HCT116 (cell line): ENCODE results near the gene SANBR. TPM values are rescaled to one million over a fixed set of nuclear protein-coding genes. Genes with fewer than 3 reads are reported as not detected.

Experiments used
- ATAC-seq: fragments of 200-7000 bp; cut with Tn5 transposase; 2 replicates; pipeline ENCODE4 v1.9.1; 2020; ENCODE audit warnings: mild to moderate bottlenecking, moderate library complexity
- BruUV-seq: library from RNA; stranded (reverse); fragments of 400-500 nt; replicated peaks from 2 replicates; lab custom pipeline; 2021; lab: Mats Ljungman, UMichigan
- CTCF ChIA-PET: fragments of 300-600 bp; sonication (Branson Sonifier 250); formaldehyde crosslinking; loops from one replicate; lab custom pipeline; 2021; ENCODE audit warnings: antibody characterized with exemption; lab: Charles Lee
- POLR2A ChIA-PET: fragments of 300-600, 350-600 bp; sonication (Branson Sonifier 250); formaldehyde crosslinking; loops from one replicate; lab custom pipeline; 2021; ENCODE audit warnings: antibody characterized with exemption; lab: Charles Lee
- RAD21 ChIA-PET, 2 experiments: fragments of 300-600 bp; sonication (Branson Sonifier 250); formaldehyde crosslinking; loops; one replicate each; lab custom pipeline; 2023; ENCODE audit warnings: low total read pairs in 2 of 2; ENCODE audit not compliant: uncharacterized antibody in 2 of 2, unreplicated experiment in 2 of 2, low non-redundant PET in 1 of 2; lab: Charles Lee
- DNase-seq: peaks from one replicate; pipeline ENCODE4 v3.0.0-alpha.2; 2010; ENCODE audit warnings: low read depth, low spot score
- H2AFZ ChIP-seq: fragments of 200-600 bp; shearing (Covaris generic), sonication (generic); 2 replicates; pipeline ENCODE4 v1.6.1; 2017; ENCODE audit warnings: low read depth, mixed run types, mixed read lengths, antibody characterized with exemption, low read length; ENCODE audit not compliant: poor library complexity, severe bottlenecking
- H3K27ac ChIP-seq: 2 replicates; pipeline ENCODE4 v1.5.1; 2012; ENCODE audit warnings: low read depth, low read length
- H3K27me3 ChIP-seq: fragments of 200-600 bp; sonication (generic); 2 replicates; pipeline ENCODE4 v1.6.1; 2016; ENCODE audit warnings: mixed run types, low read length, mixed read lengths; ENCODE audit not compliant: insufficient read depth
- H3K36me3 ChIP-seq, 2 experiments: fragments of 200-500 bp in 1 of 2; fragments of 200-600 bp in 1 of 2; sonication (Bioruptor generic) in 1 of 2; sonication (generic) in 1 of 2; 2 replicates each; pipeline versions ENCODE4 v1.5.1 to v1.6.1; 2014 to 2016; ENCODE audit warnings: low read length in 2 of 2, inconsistent platforms in 1 of 2, mixed read lengths in 1 of 2, mixed run types in 1 of 2; ENCODE audit not compliant: insufficient read depth in 2 of 2, control insufficient read depth in 1 of 2
- H3K4me1 ChIP-seq, 2 experiments: fragments of 200-600 bp in 1 of 2; sonication (generic) in 1 of 2; 2 replicates each; pipeline versions ENCODE4 v1.5.1 to v1.6.1; 2012 to 2017; ENCODE audit warnings: low read length in 2 of 2, inconsistent platforms in 1 of 2, mild to moderate bottlenecking in 1 of 2, mixed read lengths in 1 of 2, mixed run types in 1 of 2, moderate library complexity in 1 of 2; ENCODE audit not compliant: insufficient read depth in 2 of 2, control insufficient read depth in 1 of 2
- H3K4me2 ChIP-seq: fragments of 200-600 bp; sonication (generic); 2 replicates; pipeline ENCODE4 v1.6.1; 2017; ENCODE audit warnings: mixed run types, low read length, mixed read lengths
- H3K4me3 ChIP-seq, 2 experiments: fragments of 200-600 bp in 1 of 2; sonication (generic) in 1 of 2; replicated peaks in 1 of 2; 2 replicates each; pipeline ENCODE4 v1.5.1; 2011 to 2016; ENCODE audit warnings: low read length in 2 of 2, control low read depth in 1 of 2, low read depth in 1 of 2, mild to moderate bottlenecking in 1 of 2, mixed read lengths in 1 of 2, mixed run types in 1 of 2
- H3K79me2 ChIP-seq: fragments of 200-600 bp; sonication (generic); 2 replicates; pipeline ENCODE4 v1.6.1; 2017; ENCODE audit warnings: mild to moderate bottlenecking, mixed run types, low read length, moderate library complexity, mixed read lengths; ENCODE audit not compliant: insufficient read depth
- H3K9ac ChIP-seq: fragments of 200-600 bp; sonication (generic); 2 replicates; pipeline ENCODE4 v1.6.1; 2016; ENCODE audit warnings: low read length, mixed read lengths
- H3K9me2 ChIP-seq: fragments of 200-600 bp; sonication (generic), shearing (Covaris generic); 2 replicates; pipeline ENCODE4 v1.6.1; 2017; ENCODE audit warnings: mixed run types, mild to moderate bottlenecking, moderate library complexity; ENCODE audit not compliant: insufficient read depth
- H3K9me3 ChIP-seq, 2 experiments: fragments of 200-500 bp in 1 of 2; fragments of 200-600 bp in 1 of 2; sonication (Bioruptor generic) in 1 of 2; sonication (generic) in 1 of 2; 2 replicates each; pipeline ENCODE4 v1.6.1; 2014 to 2017; ENCODE audit warnings: low read length in 2 of 2, mixed read lengths in 2 of 2, inconsistent platforms in 1 of 2, low read depth in 1 of 2, mild to moderate bottlenecking in 1 of 2, mixed run types in 1 of 2, moderate library complexity in 1 of 2; ENCODE audit not compliant: control insufficient read depth in 1 of 2, insufficient read depth in 1 of 2
- H4K20me1 ChIP-seq: fragments of 200-600 bp; sonication (generic), shearing (Covaris generic); 2 replicates; pipeline ENCODE4 v1.6.1; 2017; ENCODE audit warnings: mixed run types, mild to moderate bottlenecking, moderate library complexity; ENCODE audit not compliant: insufficient read depth
- ATF3 ChIP-seq: IDR thresholded peaks from 2 replicates; pipeline ENCODE4 v1.6.1; 2012
- CBX3 ChIP-seq: IDR thresholded peaks from 2 replicates; pipeline ENCODE4 v1.6.1; 2012; ENCODE audit warnings: low read depth
- EGR1 ChIP-seq: IDR thresholded peaks from 2 replicates; pipeline ENCODE4 v1.6.1; 2012; ENCODE audit warnings: low read depth
- ELF1 ChIP-seq: IDR thresholded peaks from 2 replicates; pipeline ENCODE4 v1.6.1; 2012; ENCODE audit warnings: low read depth, borderline replicate concordance
- EZH2 ChIP-seq: fragments of 200-600 bp; sonication (generic); IDR thresholded peaks from 2 replicates; pipeline ENCODE4 v1.6.1; 2017; ENCODE audit warnings: antibody characterized with exemption, mixed run types
- FOSL1 ChIP-seq: IDR thresholded peaks from 2 replicates; pipeline ENCODE4 v1.6.1; 2012; ENCODE audit warnings: low read depth
- JUND ChIP-seq: IDR thresholded peaks from 2 replicates; pipeline ENCODE4 v1.6.1; 2012
- MAX ChIP-seq: IDR thresholded peaks from 2 replicates; pipeline ENCODE4 v1.6.1; 2012
- POLR2AphosphoS5 ChIP-seq: IDR thresholded peaks from 2 replicates; pipeline ENCODE4 v1.6.1; 2011; ENCODE audit warnings: mild to moderate bottlenecking, low read depth, low read length, moderate library complexity
- SIN3A ChIP-seq: IDR thresholded peaks from 2 replicates; pipeline ENCODE4 v1.6.1; 2012; ENCODE audit warnings: low read depth
- SP1 ChIP-seq: IDR thresholded peaks from 2 replicates; pipeline ENCODE4 v1.6.1; 2012; ENCODE audit warnings: low read depth
- SRF ChIP-seq: IDR thresholded peaks from 2 replicates; pipeline ENCODE4 v1.6.1; 2012; ENCODE audit warnings: low read depth
- TCF7L2 ChIP-seq: IDR thresholded peaks from 2 replicates; pipeline ENCODE4 v1.7.0; 2011; ENCODE audit warnings: borderline replicate concordance, inconsistent platforms; ENCODE audit not compliant: insufficient read depth, insufficient read length; ENCODE audit errors: extremely low read depth
- ZFX ChIP-seq: fragments of 450-650 bp; IDR thresholded peaks from 2 replicates; pipeline ENCODE4 v1.6.1; 2017
- ZNF274 ChIP-seq: fragments of 200-500 bp; sonication (Bioruptor generic); IDR thresholded peaks from 2 replicates; pipeline ENCODE4 v1.6.1; 2014; ENCODE audit warnings: mild to moderate bottlenecking, low read depth, low read length, inconsistent platforms
- intact Hi-C: fragments of 100-400 bp; cut with micrococcal nuclease; formaldehyde crosslinking; loops from 2 replicates; pipeline ENCODE4 v1.10.0; 2022
- total RNA-seq: library from RNA; stranded (reverse); gene quantifications from one replicate; pipeline ENCODE4 v1.2.1, GENCODE V29; 2021; ENCODE audit not compliant: unreplicated experiment
- TF ChIP-seq, protein P1 (sequence below): IDR thresholded peaks from 2 replicates; pipeline ENCODE4 v1.6.1; 2011; ENCODE audit warnings: mild to moderate bottlenecking, low read length, moderate library complexity; ENCODE audit not compliant: insufficient replicate concordance; ENCODE audit errors: extremely low read depth

The SANBR gene
- total RNA-seq, 1 experiment from 2014 or later = 4.6 TPM

DNA sequence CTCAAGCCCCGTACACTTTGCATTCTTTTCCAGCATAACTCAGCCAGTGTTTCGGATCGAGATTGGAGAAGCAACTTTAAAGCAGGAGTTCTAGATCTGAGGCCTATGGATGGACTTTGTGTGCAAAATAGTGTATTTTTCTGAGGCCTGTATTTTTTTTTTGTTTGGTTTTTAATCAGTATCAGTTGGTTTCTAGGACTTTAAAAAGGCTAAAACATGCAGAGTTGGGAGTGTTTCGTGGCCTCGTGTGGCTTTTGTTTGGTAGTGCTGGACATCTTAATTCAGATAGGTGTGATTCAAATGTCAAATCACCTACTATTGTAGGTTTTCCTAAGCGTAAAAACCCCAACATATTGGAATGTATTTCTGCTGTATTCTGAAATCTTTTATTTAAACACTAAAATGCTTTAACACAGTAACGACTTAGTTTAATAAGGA, 47.3 kb upstream of the SANBR start:
- no TSS peak for BruUV-seq
- POLR2A ChIA-PET = interaction anchor here (0.6 kb wide), 1 partner anchor 14 kb away, joined by 3 read pairs; no protein-coding TSS in a partner anchor
- CTCF ChIA-PET = interaction anchor here (2.5 kb wide), 1 partner anchor 19 kb away, joined by 7 read pairs; no protein-coding TSS in a partner anchor
- H2AFZ ChIP-seq = no peak overlapping the region
- no peaks in the 10 kb centered on the region for H4K20me1 ChIP-seq
- peak overlapping the region; percentile 75 to 81 for H3K4me3 ChIP-seq
- no peaks in the 10 kb centered on the region for H3K9me3 ChIP-seq
- H3K4me2 ChIP-seq = peak overlapping the region; percentile 75
- peak overlapping the region; percentile 80 for H3K27ac ChIP-seq
- H3K4me1 ChIP-seq = peaks cover 15 to 27% of the 10 kb centered on the region in 2 experiments
- DNase-seq (no peak), ATAC-seq (no peak)
- H3K79me2 ChIP-seq = peaks cover 47% of the 10 kb centered on the region
- TF ChIP-seq FOSL1 = no peak
- TF ChIP-seq MAX = no peak
- no peak for TF ChIP-seq SP1
- TF ChIP-seq EGR1 = no peak
- no peak for TF ChIP-seq EZH2
- TF ChIP-seq ZNF274 = no peak
- TF ChIP-seq POLR2AphosphoS5 = no peak
- TF ChIP-seq ATF3 = no peak
- TF ChIP-seq CBX3 = no peak
- no peak for TF ChIP-seq TCF7L2
- TF ChIP-seq, protein P1, sequence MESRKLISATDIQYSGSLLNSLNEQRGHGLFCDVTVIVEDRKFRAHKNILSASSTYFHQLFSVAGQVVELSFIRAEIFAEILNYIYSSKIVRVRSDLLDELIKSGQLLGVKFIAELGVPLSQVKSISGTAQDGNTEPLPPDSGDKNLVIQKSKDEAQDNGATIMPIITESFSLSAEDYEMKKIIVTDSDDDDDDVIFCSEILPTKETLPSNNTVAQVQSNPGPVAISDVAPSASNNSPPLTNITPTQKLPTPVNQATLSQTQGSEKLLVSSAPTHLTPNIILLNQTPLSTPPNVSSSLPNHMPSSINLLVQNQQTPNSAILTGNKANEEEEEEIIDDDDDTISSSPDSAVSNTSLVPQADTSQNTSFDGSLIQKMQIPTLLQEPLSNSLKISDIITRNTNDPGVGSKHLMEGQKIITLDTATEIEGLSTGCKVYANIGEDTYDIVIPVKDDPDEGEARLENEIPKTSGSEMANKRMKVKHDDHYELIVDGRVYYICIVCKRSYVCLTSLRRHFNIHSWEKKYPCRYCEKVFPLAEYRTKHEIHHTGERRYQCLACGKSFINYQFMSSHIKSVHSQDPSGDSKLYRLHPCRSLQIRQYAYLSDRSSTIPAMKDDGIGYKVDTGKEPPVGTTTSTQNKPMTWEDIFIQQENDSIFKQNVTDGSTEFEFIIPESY = no peak
- TF ChIP-seq ZFX = no peak
- TF ChIP-seq SRF = no peak
- TF ChIP-seq JUND = no peak
- no peak for TF ChIP-seq SIN3A
- TF ChIP-seq ELF1 = no peak
- no peaks in the 10 kb centered on the region for H3K27me3 ChIP-seq
- no peaks in the 10 kb centered on the region for H3K9me2 ChIP-seq
- intact Hi-C loops = loop anchor here (5.0 kb wide), 2 partner anchors 136 to 159 kb away; partner anchors contain the start of gene REL
- H3K9ac ChIP-seq = peak overlapping the region; percentile 73
- RAD21 ChIA-PET = no interaction called here
- H3K36me3 ChIP-seq = no peaks in the 10 kb centered on the region
